C4-2B (cell line): ENCODE results near the gene CCDC15.

ENCODE experiments used
- H3K27ac ChIP-seq: fragments of 450-650 bp; 2 replicates; pipeline ENCODE4 v1.5.1; 2017
- CTCF ChIP-seq: fragments of 450-650 bp; conservative IDR thresholded peaks from 2 replicates; pipeline ENCODE4 v1.5.1; 2017; ENCODE audit warnings: mild to moderate bottlenecking
- ZFX ChIP-seq: fragments of 450-650 bp; IDR thresholded peaks from 2 replicates; pipeline ENCODE4 v1.6.1; 2017

The CCDC15 gene

GRCh38 chr11:124943254-124943616 is 10.8 kb upstream of the CCDC15 start:
- no peak overlapping the region for H3K27ac ChIP-seq
- no peak for TF ChIP-seq ZFX
- TF ChIP-seq CTCF: no peak

- H3K27ac ChIP-seq: no peak overlapping the region
- TF ChIP-seq CTCF: no peak
- TF ChIP-seq ZFX: no peak
Observed at GRCh38 chr11:124943741-124944140, 10.3 kb upstream of the CCDC15 start.

- no peak overlapping the region for H3K27ac ChIP-seq
- no peak for TF ChIP-seq CTCF
- no peak for TF ChIP-seq ZFX
Observed at GRCh38 chr11:124944565-124944964, 9.4 kb upstream of the CCDC15 start.

- TF ChIP-seq CTCF (no peak), ZFX (no peak)
- H3K27ac ChIP-seq: no peak overlapping the region
Observed at GRCh38 chr11:124945826-124946225, 8.2 kb upstream of the CCDC15 start.

GRCh38 chr11:124946735-124947141 is 7.3 kb upstream of the CCDC15 start:
- H3K27ac ChIP-seq: no peak overlapping the region
- TF ChIP-seq CTCF: no peak
- TF ChIP-seq ZFX: no peak

GRCh38 chr11:124950601-124951330 is 3.2 kb upstream of the CCDC15 start:
- no peak overlapping the region for H3K27ac ChIP-seq
- TF ChIP-seq ZFX (no peak), CTCF (no peak)

GRCh38 chr11:124951341-124951740 is 2.7 kb upstream of the CCDC15 start:
- no peak overlapping the region for H3K27ac ChIP-seq
- no peak for TF ChIP-seq ZFX
- TF ChIP-seq CTCF: no peak
